HG03196 (cell line): Measurements from ENCODE around the gene HLA-C.
"Not testable (repeated sequence)": the region's sequence is repeated elsewhere in the genome, so short reads cannot be mapped to it uniquely, and the experiment has no call there.

Experiments
- ATAC-seq: cut with Tn5 transposase; IDR thresholded peaks from one replicate; pipeline ENCODE4 v1.9.1; 2021; ENCODE audit not compliant: unreplicated experiment

The HLA-C gene

GRCh38 chr6:31271641-31272357 is at the start of gene HLA-C:
TSS of gene HLA-C (minus strand) at chr6:31272092. CDS start at chr6:31272071, 21 bp downstream.
- peak; percentile 78 for ATAC-seq

DNA sequence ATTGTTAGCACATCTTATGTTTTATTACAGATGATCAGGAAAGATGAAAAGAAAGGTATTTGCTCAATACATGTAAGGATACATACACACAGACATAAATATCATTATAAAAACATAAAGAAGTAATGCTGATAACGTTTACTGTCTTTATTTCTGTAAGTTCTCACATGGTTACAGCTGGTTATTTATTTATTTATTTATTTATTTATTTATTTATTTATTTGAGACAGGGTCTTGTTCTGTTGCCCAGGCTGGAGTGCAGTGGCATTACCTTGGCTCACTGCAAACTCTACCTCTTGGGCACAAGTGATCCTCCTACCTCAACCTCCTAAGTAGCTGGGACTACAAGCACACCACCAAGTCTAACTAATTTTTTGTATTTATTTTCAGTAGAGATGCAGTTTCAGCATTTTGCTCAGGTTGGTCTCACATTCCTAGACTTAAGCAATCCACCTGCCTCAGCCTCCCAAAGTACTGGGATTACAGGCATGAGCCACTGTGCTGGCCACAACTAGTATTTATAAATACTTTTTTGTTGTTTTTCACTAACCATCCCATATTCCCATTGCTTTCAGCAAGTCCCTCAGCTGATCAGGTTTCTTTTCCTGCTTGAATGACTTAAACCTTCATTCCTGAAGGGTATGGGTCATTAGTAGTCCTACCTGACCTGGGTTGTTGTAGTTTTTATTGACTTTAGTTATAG is 49.3 kb upstream of the HLA-C start:
- ATAC-seq, result no peak

DNA sequence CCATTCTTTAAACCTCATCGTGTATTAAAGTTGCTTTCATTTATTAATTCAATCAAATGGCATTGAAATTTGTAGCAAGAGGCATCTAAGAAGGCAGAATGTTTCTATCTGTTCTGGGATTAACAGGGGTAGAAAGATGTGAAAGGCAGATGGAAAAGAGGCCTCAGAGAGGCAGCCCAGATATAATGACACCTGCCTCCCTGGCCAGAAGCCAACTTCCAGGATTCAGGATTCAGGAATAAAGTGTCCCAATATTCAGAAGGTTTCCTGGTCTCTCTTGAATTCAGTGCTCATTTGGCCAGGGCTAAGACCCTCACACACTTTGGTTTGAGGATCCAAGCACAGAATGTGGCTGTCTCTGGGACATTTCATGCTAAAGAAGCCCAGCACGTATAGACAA is 45.1 kb upstream of the HLA-C start:
- no peak for ATAC-seq

- no peak for ATAC-seq
Observed at GRCh38 chr6:31309641-31310040, 37.7 kb upstream of the HLA-C start.

DNA sequence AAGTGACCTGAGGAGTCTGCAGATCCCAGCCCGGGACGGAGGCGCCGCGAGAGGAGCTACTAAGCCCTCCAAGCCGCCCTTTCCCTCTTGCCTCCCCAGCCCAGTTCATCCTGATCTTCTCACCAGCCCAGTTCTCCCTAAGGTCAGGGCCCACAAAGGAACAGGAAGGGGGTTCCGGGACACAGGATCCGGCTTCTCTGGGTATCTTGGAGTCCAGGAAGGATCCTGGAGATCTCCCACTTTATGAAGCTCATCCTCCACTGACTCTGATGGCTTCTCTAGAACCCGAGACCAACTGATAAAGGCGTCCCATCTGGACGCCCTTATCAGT is 36.9 kb upstream of the HLA-C start:
- no peak for ATAC-seq

DNA sequence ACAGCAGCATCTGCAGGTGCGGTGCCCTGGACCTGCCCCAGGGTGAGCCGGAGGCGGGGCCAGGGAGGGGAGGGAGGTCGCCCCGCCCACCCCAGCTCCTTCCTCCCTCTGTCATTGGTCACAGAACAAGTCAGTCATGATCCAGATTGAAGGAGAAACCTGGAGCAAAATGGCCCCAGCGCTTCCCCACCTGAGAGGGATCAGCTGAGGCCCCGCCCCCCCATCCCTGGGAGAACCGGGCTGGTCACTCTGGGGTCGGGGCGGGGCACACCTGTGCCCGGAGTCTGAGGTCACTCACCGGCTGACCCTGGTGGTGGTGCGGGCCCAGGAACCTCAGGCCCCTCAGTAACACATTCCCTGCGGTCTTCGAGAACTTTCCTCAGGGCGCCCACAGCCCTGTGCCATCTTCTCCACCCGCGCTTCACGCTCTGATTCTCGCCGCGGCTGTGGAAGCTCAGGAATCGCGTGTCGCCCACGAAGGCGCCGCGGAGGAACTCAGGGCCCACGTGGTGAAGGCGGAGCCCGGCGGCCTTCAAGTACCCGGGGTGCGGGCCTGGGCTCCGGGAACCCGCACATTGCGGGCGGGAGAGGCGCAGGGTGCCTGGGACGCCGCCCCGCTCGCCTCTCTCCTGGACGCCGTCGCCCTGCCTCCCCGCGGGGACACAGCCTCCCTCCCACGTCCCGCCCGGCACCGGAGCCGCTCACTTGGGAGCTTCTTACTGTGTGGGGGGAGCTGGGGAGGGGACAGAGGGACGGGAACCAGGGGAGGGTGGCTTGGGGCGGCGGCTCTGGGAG is 36.4 kb upstream of the HLA-C start:
- ATAC-seq, result no peak

DNA sequence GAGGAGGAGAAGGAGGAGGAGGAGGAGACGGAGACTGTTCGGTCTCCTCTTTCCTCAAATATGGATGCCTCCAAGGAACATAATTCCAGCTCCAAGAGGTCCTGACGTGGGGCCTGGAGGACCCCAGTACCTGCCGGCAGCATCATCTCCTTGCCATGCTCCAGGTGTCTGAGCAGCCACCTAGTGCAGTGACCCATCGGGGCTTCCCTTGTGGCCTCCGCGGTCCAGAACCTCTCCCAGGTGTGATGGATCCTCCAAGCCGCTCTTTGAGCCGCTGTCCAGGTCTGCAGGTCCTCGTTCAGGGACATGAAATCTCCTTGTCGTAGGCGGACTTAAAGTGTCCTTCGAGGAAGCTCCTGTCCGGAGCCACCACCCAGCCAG is 35.8 kb upstream of the HLA-C start:
- no peak for ATAC-seq

DNA sequence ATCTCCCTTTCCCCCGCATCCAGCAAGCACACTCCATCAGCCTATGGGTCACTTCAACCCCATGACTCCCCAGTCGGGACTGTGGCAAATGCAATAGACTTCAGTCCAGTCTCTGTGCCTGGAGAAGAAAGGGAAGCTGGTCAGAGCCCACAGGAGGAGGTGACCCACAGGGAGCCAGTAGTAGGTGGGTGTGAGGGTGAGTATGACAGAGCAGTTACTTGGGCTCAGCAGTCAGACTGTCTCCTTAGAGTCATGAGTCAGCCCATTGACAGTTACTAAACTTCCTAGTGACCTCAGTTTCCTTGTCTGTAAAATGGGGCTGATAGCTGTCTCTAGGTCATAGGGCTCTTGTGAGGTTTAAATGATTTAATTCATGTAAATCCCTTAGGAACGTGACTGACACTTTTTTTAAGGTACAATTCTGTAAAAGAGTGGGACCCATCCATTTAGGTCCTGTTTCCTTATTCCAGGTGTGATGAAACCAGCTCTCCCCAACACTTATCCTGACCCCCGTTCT is 33.9 kb upstream of the HLA-C start:
- ATAC-seq, result no peak

GRCh38 chr6:31304683-31305082 is 32.8 kb upstream of the HLA-C start:
- no peak for ATAC-seq

GRCh38 chr6:31300797-31301196 is 28.9 kb upstream of the HLA-C start:
- no peak for ATAC-seq

GRCh38 chr6:31299947-31300346 is 28.1 kb upstream of the HLA-C start:
- ATAC-seq, result no peak

- no peak for ATAC-seq
Observed at GRCh38 chr6:31299511-31299910, 27.6 kb upstream of the HLA-C start.

DNA sequence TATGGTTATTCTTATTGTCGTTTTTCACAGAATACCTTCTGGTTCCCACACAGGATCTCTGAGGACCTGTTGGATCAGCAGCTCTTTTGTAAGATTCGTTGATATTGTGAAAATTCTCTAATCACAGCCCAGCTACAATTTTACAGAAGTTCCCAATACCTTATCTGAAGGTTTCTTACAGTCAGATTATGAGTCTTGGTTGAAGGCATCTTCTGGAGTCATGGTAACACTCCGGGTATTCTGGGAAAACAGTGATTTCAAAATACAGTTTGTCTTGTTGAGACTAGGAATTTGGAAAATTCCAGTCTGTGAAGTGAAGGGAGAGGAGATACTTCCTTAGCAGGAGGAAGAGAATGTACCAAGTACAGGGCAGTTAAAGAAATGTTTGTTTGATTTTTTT is 22.2 kb upstream of the HLA-C start:
- no peak for ATAC-seq

GRCh38 chr6:31293343-31293742 is 21.5 kb upstream of the HLA-C start:
- no peak for ATAC-seq

GRCh38 chr6:31289788-31290187 is 17.9 kb upstream of the HLA-C start:
- no peak for ATAC-seq

DNA sequence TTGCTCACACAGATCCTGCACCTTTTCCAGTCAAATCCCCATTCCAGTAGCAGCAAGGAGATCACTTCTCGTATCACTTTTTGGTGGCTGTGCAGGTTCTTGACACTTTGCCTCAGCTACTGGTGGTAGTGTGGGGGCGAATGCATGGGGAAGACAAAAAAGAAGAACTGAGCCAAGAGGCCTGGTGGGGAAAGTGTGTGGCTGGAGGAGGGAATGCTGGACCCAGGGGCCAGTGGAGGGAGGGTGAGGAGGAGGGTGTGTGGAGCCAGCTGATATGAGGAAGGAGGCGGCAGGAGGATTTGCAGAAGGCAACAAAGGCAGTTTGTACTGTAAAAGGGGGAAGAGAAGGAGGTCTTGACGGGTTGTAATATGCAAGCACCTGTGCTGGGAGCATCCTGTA is 15.7 kb upstream of the HLA-C start:
- ATAC-seq, result no peak

- no peak for ATAC-seq
Observed at GRCh38 chr6:31285982-31286381, 14.1 kb upstream of the HLA-C start.

- ATAC-seq, result no peak
Observed at GRCh38 chr6:31285486-31285885, 13.6 kb upstream of the HLA-C start.

GRCh38 chr6:31279647-31280046 is 7.8 kb upstream of the HLA-C start:
- ATAC-seq, result not testable (repeated sequence)

- no peak for ATAC-seq
Observed at GRCh38 chr6:31272836-31273626, 1.1 kb upstream of the HLA-C start.

- ATAC-seq, result peak; percentile 13
Observed at GRCh38 chr6:31272436-31272835, 544 bp upstream of the HLA-C start.
